Stimulated activated CD4-positive, alpha-beta T cell treated with anti-CD3 and anti-CD28 coated beads, Interleukin-12 subunit alpha, Interleukin-12 subunit beta, amount 100 ng/mL, for 48 hours (primary cell): ENCODE data around the gene C2orf15.
"Not testable (repeated sequence)": the region's sequence is repeated elsewhere in the genome, so short reads cannot be mapped to it uniquely, and the experiment has no call there.

ENCODE experiments used
- DNase-seq, 3 donors: peaks; one replicate each; pipeline ENCODE4 v3.0.0-alpha.2; 2020; ENCODE audit warnings: low read depth in 2 of 3, low spot score in 1 of 3

C2orf15 gene

DNA sequence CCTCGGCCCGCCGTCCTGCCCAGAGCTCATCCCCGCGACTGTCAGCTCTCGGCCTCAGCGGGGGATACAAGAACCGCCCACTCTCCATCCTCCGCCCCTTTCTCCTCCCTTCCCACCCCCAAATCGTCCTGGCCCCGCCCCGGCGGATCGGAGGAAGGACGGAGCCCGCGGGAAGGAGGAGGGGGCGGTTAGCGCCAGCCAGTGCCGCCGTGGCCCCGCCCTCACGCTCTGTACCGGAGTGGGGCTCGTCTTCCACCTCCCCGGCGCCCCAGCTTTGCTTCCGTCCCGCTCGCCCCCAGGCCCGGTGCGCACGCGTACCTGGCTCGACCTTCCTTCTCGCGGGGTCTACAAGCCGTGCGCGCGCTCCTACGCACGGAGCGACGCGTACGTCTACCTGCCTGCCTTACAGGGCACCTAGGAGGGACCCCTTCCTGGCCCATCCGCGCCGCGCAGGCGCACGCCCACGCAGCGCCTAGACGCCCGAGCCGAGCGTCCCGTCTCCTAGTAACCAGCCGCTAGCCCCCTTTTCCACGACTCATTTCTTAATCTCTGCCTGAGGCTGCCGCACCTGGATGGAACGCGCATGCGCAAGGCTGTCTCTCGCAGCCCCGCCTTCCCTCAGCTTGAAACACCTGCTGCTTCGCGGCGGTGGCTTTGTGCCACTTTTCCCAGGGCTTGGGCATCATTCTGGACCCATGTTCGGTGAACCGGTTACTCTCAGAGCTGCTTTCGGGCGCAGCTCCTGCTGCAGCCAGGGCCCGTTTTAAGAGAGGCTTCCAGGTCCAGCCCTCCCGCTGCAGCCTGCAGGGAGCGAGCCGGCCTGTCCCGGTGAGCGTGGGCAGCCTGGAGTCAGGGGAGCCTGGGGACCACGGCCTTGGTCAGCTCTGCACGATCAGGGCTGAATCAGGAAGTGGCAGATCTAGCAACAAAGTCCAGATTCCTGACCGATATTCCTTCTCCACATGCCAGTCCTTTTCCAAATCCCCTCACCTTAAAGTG is at the start of gene C2orf15:
Gene C2orf15 (plus strand): TSS at position 598 of the 999 bp plus-strand sequence. CDS start 8,852 bp downstream, outside the sequence.
- peak; percentile 94 to 96 (median 95) for DNase-seq

DNA sequence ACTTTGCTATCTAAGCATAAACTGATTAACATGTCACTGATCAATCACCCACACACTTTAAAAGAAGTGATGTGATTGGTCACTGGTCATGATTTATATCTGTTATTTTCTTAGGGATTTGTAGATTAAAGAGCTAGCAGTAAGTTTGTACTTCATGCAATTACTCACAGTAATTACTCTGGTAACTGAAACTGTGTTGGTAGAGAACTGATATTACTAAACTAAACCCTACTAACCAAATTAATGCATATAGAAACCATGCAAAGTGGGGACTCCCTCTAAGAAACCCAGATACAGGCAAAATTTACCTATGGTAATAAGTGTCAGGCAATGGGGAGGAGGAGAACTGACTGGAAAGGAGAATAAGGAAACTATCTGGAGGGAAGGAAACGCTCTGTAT is 44.8 kb upstream of the C2orf15 start:
- no peak for DNase-seq

- DNase-seq, result no peak
These were observed 39.8 kb upstream of the C2orf15 start for GRCh38 chr2:99101697-99102096.

GRCh38 chr2:99104006-99104405 is 37.5 kb upstream of the C2orf15 start:
- no peak for DNase-seq

DNA sequence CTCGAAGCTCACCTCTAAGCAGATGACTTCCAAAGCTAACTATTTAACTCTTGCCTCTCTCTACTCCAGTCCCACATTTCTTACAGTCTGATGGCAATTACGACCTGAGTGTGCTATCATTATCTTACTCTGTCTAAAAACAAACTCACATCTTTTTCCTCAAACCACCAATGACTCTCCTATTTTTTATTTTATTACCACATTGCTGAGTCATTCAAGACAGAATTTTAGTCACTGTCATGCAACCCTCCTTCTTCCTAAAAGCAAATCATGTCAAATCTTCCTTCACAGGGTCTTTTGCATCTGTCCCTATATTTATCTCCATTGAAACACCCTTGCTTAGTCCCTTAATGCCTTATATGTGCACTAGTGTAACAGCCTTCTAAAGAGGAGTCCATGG is 34.6 kb upstream of the C2orf15 start:
- DNase-seq, result no peak

GRCh38 chr2:99111236-99111635 is 30.3 kb upstream of the C2orf15 start:
- DNase-seq, result no peak

GRCh38 chr2:99111945-99112344 is 29.6 kb upstream of the C2orf15 start:
- DNase-seq, result no peak

GRCh38 chr2:99112617-99113016 is 28.9 kb upstream of the C2orf15 start:
- DNase-seq, result no peak

GRCh38 chr2:99127981-99128380 is 13.5 kb upstream of the C2orf15 start:
- DNase-seq, result no peak

GRCh38 chr2:99135044-99135556 is 6.4 kb upstream of the C2orf15 start:
- DNase-seq, result not testable (repeated sequence)

DNA sequence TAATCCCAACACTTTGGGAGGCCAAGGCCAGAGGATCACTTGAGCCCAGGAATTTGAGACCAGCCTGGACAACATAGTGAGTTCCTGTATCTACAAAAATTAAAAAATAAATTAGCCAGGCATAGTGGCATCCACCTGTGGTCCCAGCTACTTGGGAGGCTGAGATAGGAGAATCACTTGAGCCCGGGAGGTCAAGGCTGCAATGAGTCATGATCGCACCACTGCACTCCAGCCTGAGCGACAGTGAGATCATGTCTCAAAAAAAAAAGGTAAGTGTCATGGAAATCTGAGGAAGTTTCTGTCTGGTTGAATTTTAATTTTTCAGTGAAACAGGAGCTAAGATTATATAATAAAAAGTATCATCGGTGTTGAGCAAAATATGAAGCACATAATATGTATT is 2.5 kb upstream of the C2orf15 start:
- no peak for DNase-seq

- DNase-seq, result no peak
These were observed 1.2 kb upstream of the C2orf15 start for GRCh38 chr2:99140056-99140859.

GRCh38 chr2:99140860-99141109 is 722 bp upstream of the C2orf15 start:
- DNase-seq, result no peak

DNA sequence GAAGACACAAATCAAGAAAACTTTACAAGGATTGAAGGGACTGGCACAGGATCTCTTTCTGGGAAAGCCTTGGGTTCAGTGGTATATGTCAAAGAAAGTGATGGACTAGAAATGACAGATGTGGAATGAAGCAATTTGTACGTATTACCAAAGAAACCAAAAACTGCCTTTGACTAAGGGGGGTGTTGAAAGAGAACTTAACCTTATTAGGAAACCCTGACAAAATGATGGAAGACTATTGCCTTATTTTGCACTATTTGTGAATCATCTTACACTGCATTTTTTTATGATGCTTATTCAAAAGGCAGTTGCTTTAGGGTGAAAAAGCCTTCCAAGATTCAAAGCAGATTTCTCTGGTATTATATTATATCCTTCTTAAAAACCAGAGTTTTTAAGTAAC is 9.2 kb downstream of the C2orf15 start:
- no peak for DNase-seq

DNA sequence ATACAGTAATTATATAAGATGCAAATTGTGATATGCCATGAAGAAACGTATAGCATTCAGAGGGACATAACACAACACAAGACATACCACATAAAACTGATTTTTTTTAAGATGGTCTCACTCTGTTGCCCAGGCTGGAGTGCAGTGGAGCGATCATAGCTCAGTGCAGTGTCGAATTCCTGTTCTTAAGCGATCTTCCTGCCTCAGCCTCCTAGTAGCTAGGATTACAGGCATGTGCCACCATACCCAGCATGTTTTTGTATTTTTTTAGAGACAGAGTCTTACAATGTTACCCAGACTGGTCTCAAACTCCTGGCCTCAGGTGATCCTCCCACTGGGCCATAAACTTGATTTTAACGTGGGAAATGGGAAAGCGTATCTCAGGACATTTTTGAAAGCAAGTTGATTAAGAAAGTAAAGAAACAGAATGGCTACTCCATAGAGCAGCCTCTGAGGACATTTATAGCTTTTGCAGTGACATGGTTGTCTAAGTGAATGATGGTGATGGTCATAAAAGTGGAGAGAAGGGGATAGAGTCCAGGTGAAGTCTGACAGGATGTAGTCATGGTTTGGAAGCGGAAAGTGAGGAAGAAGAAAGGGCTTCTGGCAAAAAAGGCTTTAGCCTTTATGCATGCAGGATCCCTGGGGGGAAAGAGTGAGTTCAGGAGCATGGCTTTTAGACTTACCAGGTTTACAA is 10.8 kb downstream of the C2orf15 start:
- no peak for DNase-seq

DNA sequence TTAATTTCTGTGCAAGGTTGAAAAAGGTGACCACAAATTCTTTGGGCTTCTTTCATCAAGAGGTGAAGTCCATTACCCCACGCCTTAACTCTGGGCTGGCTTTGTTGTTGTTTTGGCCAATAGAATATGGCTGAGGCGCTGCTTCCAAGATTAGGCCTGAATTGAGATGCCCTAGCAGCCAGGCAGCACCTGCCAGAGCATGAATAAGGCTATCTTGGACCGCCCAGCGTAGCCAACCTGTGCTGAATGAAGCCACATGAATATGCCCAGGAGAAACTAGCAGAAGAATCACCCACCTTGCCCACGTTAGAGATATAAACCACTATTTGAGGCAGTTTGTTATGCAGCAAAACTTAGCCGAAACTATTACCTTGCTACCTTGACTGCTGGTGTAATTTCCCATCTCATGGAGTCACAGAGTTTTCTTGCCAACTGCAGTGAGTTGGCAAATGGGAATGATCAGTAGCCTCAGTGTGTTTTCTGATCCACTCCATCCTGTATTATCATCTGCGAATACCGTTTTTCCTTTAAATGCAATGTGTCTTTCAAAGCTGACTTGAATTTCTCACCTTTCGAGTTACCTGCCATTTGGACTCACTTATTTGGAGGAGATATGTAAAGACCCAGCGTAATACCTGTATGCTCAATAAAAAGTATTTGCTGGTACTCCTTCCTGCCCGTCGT is 12.6 kb downstream of the C2orf15 start:
- no peak for DNase-seq

- DNase-seq, result peak; percentile 84 to 90 (median 86)
These were observed 13.4 kb downstream of the C2orf15 start, which contains the start of the genes LIPT1 and TSGA10 for GRCh38 chr2:99154643-99155536. TSS of gene LIPT1 (plus strand) at chr2:99154967. CDS start at chr2:99161958, 6,991 bp downstream. TSS of gene TSGA10 (minus strand) at chr2:99154942. CDS start at chr2:99109439, 45,503 bp downstream.

DNA sequence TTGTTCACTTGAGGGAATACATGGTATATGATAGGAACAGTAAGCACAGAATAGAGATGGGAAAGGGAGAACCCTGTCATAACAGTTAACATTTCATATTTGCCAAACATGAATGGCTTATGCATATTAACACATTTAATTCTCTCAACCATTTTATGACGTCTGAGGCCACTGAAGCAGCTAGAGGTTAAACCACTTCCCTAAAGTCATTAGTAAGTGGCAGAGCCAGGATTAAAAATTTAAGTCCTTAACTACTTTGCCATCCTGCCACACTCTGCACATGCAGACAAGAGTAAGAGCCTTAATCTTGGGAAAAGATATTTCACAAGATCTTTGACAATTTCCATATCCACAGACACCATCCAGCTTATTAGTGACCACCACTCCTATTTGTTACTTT is 15.4 kb downstream of the C2orf15 start:
- DNase-seq, result no peak

DNA sequence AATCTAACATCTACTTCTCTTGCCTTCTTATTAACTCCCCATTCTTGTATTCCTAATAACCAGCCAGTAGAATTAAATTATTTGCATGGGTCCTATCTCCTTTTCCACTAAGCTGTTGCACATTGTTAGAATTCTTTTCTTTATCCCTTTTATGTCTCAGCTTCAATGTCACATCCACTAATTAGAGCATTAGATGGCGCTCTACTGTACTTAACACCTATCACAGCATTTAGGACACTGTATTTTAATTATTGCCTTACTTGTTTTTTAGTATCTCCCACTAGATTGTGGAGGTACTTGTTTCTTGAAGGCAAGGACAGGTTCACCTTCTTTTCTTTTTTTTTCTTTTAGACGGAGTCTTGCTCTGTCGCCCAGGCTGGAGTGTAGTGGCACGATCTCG is 17.1 kb downstream of the C2orf15 start:
- DNase-seq, result no peak

GRCh38 chr2:99159594-99159993 is 18.1 kb downstream of the C2orf15 start:
- DNase-seq, result no peak
